Measurements from ENCODE around the gene DYSF.

Gene DYSF

DNA sequence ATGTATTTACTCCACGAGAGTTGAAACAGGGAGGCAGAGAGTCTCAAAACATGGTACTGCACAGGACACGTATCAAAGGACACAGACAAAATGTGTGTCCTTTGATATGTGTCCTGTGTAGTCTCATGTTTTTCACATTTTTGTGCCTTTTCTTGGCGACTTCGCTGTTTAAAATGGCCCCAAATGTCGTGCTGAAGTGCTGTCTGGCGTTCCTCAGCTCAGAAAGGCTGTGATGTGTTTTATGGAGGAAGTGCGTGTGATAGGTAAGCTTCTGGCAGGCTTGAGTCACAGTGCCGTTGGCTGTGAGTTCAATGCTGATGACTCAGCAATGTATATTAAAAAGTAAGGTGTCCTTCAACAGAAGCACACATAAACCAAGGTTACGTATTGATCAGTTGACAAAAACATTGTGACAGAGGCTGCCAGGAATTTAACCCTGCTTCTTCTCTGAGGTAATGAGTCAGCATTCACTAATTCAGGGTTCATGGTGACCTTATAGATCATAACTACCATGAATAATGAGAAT is 78.2 kb downstream of the DYSF start:
- peak; percentile 21 for DNase-seq

DNA sequence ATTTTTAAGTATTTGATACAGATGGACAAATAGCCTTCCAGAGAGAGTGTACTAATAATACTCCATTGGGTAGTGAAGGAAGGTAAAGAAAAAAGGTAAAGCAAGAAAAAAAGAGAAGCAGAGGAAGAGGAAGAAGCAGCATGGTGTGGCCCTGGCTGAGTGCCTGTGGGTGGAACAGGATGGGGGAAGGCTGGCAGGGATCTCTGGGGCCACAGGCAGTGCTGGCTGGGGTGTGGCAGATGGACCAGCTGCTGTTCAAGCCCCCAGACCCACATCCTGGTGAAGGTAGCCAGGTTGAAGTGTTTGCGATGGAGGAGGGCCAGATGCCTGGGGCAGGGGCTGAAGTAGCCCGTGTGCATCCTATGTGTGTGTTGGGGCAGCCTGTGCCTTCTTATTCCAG is 79.0 kb downstream of the DYSF start:
- DNase-seq, result no peak

DNA sequence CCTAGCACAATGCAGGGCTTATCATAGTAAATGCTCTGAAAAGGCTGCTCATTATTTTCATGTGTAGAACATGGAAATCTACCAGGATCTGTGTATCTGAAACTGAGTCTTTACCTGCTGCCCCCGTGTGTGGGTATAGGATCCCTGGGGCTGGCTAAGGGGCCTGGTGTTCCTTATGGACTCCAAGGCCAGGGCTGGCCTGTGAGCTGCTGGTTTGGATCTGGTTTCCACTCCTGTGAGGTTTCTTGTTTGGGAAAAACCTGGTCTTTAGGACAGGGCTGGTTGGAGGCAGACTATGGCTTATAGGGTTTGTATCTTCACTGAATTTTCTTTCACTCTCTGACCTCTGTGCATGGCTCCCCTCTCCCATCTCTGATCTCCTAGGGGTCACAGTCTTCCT is 80.8 kb downstream of the DYSF start:
- no peak for DNase-seq

DNA sequence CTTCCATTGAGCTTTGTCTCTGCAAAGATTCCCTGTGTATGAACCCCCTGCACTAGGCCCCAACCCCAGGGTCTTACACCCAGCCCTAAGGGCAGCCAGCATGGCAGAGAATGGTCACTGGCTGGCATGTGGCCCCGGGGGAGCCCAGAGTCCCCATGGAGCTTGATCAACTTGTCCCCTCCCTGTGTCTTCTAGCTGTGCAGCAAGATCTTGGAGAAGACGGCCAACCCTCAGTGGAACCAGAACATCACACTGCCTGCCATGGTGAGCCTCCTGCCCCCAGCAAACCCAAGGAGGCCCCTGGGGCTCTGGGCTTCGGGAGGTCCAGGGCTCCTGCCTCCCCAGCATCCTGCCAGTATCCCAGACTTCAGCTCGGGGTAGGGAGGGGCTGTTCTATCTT is 81.5 kb downstream of the DYSF start:
- no peak for DNase-seq

- DNase-seq, result no peak
Measured at GRCh38 chr2:71535526-71535925, 82.2 kb downstream of the DYSF start.

- DNase-seq, result peak; percentile 81
Measured at GRCh38 chr2:71536226-71536671, 82.9 kb downstream of the DYSF start.

DNA sequence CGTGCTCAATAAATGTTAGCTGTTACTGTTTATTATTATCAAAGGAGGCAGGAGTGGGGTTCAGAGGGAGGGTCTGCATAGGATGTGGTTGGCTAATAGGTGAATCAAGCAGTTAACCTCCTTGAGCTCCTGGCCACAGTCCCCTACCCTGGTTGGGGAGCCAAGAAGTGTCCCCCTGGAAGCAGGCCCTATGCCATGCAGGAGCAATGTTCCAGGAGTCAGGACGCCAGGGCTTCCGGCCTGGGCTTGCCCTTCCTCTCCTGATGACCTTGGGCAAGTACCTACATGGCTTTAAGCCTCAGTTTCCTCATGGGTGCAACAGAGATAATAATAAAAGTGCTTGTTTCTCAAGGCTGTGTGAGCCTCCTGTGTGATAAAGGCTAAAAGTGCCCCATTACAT is 84.9 kb downstream of the DYSF start:
- DNase-seq, result no peak

DNA sequence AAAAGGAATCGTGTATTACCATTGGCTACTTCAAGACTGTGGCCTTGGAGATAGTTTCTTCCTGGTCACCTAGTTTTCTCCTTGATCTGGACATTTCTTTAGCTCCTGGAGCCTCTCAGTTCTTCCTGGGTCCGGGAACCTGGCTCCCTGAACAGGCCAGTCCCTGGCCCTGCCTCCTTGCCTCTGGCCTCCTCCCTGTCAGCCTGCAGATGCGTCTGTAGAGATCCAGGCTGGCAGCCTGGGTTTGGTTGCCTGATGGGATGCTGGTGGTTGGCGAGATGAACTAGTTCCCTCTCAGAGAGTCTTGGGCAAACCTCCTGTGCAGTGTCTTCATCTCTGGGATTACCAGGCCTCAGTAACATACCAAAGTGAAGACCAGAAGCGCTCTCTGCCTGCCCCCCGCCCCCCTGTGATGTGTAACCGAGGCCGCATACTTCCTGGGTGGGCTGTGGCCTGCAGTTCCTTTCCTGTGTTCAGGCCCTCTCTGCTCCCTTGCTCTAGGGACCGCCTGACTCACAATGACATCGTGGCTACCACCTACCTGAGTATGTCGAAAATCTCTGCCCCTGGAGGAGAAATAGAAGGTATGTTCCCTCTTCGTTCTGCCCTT is 85.4 kb downstream of the DYSF start:
- no peak for DNase-seq

GRCh38 chr2:71540818-71541217 is 87.5 kb downstream of the DYSF start:
- no peak for DNase-seq

- DNase-seq, result no peak
Measured at GRCh38 chr2:71544919-71545571, 91.7 kb downstream of the DYSF start.

DNA sequence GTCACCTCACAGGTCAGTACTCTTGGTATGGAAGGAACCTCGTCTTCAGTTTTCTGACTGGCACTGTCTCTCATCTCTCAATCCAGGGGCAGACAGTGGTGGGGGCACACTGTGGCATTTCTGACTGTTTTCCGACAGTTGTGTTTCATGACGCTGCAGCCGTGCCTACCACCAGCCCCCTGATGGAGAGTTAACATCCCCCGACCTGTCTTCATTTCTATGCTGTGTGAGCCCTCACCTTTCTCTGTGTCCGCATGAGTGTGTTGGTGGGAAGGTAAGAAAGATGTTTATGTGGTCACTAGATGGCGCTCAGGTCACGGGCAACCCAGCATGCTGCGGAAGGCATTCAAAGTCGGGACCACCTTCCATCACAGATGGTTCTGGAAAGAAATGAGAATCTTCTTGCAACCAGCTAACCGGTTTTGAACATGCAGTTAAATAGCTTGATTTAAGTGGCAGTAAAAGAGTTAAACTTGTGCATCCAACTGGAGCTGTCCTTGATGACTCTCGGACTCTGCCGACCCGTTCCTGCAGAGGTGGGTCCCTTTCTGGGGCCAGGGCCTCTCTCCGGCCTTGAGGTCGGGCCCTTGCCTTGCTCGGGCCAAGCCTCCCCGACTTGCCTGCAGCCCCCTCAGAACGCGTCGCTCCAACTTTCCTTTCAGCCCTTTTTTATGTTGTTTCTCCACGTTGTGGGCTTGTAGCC is 92.4 kb downstream of the DYSF start:
- DNase-seq, result peak; percentile 50

DNA sequence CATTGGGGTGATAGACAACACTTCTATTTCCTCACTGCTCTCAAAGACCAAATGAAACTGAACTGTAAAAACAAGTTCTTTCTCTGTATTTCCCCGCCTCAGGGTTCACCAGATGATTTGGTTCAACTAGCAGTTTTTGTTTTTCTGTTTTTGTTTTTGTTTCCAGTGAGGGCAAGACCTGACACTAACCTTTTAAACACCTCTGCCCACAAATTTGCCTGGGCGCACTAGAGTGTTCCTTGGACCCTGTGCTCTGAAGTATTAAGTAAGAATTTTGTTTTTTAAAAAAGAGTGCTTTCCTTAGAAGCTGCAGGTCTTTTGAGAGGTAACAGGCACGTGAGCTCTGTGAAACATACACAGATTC is 92.9 kb downstream of the DYSF start:
- DNase-seq, result no peak

DNA sequence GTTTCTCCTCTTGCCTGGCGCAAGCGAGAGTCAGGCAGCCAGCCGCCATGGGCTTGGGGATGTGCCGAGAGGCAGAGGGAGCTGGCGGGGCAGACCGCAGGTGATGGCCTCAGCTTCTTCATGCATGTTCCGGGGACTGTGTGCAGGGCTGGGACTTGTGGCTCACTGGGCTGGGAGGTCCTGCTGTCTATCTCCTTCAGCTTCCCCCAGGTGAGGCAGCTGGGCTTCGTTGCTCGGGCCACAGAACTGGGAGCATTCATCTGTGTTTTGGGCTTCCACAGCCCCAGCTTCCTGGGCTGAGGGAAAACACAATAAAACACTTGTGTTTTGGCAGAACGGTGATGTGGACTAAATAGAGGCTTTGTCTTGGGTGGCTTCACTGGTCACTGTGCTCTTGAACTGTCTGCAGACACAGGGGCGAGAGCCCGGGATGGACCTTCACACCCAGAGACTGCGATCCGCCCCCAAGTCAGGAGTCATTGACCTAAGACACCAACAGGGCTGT is 93.5 kb downstream of the DYSF start:
- no peak for DNase-seq

DNA sequence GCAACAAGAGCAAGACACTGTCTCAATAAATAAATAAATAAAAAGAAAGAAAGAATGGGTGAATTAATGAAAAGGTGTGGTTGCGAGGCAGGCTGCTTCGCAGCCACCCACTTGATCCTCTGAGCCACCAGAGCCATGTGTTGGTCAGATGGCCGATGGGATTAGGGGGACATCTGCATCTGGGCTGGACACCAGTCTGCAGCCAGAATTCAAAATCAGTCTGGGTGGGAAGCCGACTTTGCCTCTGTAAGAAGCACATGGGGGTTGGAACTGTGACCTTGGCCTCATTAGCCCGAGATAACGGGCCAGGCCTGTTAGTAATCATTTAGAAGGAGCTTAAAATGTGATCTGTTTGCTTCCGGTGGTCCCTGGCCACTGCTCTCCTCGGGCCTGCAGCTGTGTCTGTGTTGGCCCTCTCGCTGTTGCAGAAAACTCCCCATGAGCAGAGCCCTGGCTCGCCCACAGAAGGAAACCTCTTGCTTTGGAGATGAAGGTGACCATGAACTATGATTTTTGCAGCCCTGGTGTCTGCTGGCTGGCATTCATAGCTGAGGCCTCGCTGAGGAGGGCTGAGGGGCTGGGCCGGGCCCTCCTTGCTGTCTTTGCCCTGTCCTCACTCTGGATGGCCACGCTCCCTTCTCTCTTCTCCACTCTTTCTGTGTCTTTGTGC is 94.4 kb downstream of the DYSF start:
- DNase-seq, result no peak

DNA sequence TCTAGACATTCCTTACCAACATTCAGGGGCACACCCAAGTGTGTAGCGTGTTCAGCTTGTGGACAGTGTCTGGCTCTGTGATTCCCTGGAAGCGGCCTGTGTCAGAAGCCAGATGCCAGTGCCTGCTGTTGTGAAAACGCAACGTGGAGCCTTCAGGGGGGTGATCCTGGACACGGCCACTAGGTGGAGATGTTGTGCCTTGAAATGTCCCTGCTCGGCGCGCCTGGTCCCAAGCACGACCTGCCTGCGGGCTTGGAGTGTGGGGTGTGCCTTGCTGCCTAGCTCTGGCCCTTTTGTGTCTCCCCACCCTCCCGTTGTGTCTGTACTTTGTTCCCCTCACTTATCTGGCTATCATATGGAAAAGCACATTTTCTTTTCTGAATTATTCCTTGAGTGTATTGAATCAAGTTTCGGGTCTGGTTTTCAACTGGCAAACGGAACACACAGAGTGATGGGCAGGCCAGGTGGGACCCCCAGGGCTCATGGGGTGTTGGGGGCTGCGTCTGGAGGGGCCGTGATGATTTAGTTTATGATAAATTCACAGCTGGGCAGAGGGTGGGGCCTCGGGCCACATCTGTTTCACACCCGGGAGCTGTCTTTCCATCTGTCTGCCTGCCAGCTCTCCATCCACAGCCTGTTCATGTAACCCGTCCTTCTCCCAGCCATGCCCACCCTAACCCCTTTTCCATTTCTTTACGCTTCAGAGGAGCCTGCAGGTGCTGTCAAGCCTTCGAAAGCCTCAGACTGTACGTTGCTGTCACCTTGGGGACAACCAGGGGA is 95.5 kb downstream of the DYSF start:
- peak; percentile 54 for DNase-seq

GRCh38 chr2:71550801-71551630 is 97.7 kb downstream of the DYSF start:
- DNase-seq, result no peak

DNA sequence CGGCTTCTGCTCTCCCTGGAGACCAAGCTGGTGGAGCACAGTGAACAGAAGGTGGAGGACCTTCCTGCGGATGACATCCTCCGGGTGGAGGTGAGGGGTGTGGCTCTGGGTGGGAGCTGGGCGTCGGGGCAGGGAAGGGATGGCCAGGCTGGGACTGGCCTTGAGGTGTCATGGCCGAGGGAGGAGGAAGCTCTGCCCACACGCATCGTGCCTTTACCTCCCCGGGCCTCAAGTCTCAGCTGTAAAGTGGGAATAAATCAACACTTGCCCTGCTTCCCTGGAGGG is 98.2 kb downstream of the DYSF start:
- DNase-seq, result no peak

GRCh38 chr2:71552356-71552755 is 99.0 kb downstream of the DYSF start:
- no peak for DNase-seq

DNA sequence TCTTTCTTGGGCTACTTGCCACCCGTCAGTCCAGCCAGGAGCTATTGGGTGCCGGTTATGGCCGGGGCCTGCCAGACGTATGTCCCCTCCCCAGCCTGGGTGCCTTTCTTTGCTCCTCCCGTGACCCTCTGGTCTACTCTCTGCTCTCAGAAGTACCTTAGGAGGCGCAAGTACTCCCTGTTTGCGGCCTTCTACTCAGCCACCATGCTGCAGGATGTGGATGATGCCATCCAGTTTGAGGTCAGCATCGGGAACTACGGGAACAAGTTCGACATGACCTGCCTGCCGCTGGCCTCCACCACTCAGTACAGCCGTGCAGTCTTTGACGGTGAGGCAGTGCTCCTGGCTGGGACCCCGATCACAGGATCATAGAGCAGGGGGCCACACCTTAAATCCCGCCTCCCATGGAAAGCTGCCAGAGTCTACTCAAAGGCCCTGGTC is 99.5 kb downstream of the DYSF start:
- no peak for DNase-seq

- no peak for DNase-seq
Measured at GRCh38 chr2:71554028-71554705, 100.8 kb downstream of the DYSF start.

DNA sequence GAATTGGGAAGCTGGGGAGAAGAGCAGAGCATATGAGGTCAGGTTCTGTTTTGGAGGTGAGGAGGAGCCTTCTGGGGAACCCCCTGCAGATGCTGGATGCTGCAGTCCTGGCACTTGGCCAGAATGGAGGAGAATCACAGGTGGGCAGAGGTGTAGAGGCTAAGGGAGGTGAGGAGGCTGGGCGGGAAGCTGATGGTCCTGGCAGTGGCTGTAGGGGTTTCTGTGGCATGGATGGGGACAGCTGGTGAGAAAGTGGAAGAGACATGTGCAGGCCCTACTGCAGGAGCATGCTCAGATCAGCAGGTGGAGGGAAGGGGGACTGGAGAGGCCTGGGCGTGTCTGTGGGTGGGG is 101.3 kb downstream of the DYSF start:
- DNase-seq, result no peak

Measured in fibroblast of skin of back (primary cell).